HG03095 (cell line): ENCODE measurements around the gene CSTF3.
A peak's percentile ranks its signal among the peaks of the same experiment; 100 is the strongest.
"Not testable (repeated sequence)": the region's sequence is repeated elsewhere in the genome, so short reads cannot be mapped to it uniquely, and the experiment has no call there.

ENCODE experiments used
- ATAC-seq: cut with Tn5 transposase; IDR thresholded peaks from one replicate; pipeline ENCODE4 v1.9.1; 2021; ENCODE audit warnings: moderate library complexity; ENCODE audit not compliant: unreplicated experiment

CSTF3 gene

DNA sequence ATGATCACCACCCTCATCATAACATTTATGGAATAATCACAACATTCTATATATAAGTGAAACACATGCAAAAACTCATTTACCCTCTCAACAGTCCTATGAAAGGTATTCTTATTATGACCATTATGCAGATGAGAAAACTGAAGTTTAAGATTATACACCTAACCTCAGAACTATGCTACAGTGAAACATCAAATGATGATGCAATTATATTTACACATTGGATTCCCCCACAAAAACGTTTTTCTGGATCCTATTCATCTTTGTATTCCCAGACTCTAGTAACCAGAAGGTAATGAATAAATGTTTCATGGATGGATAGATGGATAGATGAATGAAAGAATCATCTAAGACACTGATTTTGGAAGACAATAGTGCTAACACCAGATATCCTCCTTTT is 67.1 kb downstream of the CSTF3 start:
- no peak for ATAC-seq

DNA sequence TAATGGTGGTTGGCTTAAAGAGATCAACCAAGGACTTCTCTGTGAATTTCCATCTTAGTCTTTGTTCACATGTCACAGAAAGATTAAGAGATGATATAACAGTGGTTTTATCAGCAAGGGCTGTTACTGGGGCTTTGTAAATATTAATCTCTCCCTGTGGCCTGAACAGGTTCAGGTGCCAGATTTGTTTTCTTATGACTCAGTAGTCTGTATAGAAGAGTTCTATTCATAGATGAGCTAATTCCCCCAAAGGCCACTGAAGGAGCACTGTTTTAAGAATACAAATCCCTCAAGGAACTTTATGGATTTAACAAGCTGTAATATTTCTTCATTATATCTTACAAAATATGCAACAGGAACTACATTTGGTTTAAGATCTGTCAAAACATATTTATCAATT is 71.5 kb downstream of the CSTF3 start:
- no peak for ATAC-seq

DNA sequence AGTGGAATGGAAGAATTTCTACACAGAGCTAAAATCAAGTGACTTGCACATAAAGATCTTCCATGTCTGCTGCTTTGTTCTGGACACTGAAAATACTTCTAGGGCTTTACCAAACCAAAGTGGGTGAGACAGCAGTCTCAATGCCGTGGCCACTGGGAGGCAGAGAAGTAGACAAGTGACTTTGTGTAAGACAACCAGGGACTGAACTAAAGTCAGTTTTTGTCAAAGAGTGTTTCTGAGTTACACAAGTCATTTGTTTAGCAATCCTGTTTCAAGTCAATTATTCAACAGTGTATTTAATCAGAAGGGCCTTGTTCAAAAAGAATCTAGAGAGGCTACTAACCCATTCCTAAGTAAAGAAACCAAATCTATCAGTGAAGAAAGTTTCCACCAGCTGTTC is 75.3 kb downstream of the CSTF3 start:
- ATAC-seq, result no peak

DNA sequence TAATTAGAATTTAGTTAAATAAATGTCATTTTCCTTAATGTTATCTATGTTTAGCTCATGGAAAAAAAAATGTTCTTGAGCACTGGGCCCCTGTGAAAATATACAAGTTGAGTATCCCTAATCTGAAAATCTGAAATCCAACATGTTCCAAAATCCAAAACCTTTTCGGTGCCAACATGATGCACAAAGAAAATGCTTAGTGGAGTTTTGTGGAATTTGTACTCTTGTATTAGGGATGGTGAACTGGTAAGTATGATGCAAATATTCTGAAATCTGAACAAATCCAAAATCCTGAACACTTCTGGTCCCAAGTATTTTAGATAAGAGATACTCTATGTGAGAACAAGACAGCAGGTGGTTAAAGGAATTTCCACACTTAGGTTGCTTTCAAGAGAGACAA is 77.4 kb downstream of the CSTF3 start:
- no peak for ATAC-seq

DNA sequence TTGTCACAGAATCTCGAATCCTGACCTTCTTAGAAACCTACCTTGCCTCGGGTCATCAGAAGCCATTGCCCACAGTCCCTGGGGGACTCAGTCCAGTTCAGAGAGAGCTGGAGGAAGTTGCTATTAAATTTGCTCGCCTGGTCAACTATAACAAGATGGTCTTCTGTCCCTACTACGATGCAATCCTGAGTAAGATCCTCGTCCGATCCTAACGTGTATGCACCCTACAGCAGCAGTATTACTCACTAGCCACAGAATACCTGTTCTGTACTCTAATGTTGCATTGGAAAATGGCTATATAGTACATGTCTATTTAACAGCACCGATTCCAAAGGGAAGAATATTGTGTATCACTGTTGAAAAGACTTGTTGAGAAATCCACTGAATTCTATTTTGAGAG is 88.8 kb downstream of the CSTF3 start:
- no peak for ATAC-seq

- no peak for ATAC-seq
Observed at GRCh38 chr11:33068611-33069340, 92.5 kb downstream of the CSTF3 start.

GRCh38 chr11:33067294-33067693 is 94.0 kb downstream of the CSTF3 start:
- no peak for ATAC-seq

- peak; percentile 50 for ATAC-seq
Observed at GRCh38 chr11:33065445-33066178, 95.7 kb downstream of the CSTF3 start.

DNA sequence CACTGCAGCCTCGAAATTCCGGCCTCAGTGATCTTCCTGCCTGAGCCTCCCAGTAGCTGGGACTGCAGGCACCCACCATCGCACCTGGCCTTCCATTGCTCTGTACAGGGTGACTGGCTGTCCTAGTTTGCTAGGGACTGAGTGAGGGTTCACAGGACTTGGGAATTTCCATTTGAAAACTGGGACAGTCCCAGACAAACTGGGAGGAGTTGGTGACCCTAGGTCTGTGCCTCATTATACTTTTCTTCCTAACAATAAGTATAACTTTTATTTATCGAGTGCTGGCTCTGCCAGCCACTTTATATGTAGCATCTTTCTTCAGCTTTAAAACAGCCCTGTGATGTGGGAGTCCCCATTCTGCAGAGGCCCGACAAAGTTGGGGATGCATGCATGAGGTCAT is 96.4 kb downstream of the CSTF3 start:
- no peak for ATAC-seq

DNA sequence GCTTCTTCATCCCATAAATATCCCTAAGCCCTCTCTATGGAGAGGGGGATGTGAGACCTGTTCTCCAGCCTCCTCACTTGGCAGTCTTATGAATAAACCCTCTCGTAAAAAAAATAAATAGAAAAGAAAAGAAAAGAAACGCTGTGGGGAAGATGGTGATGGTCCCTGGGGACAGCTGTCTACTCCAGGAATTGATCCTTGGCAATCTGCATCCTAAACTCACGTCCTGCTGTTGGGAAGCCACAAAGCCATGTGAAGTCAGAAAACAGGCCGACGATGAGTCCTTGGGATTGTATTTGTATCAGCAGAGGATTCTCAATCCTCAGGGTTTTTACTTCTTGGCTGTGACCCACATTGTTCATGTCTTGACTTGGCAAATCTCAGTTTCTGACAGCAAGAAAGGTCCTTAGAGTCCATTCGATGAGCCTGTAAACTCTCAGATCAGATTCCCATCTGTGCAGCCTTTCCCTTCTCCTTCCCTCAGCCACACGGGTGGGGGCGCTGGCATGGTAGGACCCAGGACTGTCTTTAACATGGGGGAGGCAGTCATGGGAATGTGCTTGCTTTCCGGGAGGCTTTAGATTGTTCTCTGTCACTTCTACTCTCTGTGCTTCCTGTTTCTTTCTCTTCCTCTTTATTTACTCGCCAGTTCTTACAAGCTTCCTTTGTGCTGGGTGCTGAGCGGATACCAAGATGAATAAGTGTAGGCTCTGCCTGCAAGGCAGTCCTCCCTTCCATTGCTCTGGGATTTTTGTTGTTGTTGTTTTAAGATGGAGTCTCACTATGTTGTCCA is 97.1 kb downstream of the CSTF3 start:
- ATAC-seq, result no peak

DNA sequence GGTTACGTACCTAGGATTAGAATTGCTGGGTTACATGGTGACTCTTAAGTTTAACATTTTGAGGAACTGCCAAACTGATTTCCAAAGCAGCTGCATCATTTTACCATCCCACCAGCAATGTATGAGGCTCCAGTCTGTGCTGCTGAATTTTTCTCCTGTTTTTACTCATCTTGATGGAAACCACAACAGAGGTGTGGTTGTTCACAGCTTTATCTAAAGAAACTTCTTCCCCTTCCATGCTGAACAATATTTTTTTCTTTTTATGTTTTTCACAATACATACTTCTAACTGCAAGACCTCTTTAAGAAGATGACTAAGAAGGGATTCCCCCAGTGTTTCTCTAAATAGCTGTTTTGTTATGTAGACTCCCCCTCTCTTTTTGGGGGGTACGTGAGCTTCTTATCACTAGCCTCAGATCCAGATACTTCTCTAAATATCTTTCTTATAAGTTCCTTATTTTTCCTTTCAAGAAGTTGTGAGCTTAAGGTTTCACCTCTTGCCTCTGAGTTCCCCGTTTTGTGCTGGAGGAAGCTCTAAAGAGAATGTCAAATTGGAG is 97.9 kb downstream of the CSTF3 start:
- ATAC-seq, result peak; percentile 39

DNA sequence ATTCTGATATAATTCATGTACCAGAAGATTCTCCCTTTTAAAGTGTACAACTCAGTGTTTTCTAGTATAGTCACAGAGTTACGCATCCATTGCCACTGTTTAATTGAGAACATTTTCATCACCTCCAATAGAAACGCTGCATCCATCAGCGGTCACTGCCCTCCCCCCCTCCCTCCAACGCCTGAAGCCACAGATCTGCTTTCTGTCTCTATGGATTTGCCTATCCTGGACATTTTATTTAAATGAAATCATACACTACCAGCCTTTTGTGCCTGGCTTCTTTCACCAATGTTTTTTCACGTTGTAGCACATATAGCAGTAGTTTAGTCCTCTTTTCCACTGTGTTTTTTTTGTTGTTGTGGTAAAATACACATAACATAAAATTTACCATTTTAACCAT is 99.1 kb downstream of the CSTF3 start:
- no peak for ATAC-seq

DNA sequence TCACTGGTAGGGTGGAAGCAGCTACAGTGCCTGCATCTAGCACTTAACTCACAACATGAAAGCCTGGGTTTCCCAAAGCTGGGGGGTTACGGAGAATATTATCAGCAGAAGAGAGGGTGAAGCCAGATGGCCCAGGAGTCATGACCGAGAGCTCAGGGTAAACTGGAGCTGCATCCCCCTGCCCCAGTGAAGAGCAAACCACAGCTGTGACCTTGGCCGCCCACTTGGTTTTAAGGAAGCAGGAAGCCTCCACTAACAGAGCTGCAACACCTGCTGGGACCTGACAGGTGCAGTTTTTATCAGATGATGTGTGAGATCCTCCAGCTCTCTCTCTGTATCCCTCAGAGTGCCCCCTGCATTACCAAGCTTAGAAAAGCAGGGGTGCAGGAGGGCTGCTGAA is 101.0 kb downstream of the CSTF3 start:
- ATAC-seq, result no peak

- no peak for ATAC-seq
Observed at GRCh38 chr11:33059331-33060007, 101.8 kb downstream of the CSTF3 start.

- ATAC-seq, result no peak
Observed at GRCh38 chr11:33057284-33057683, 104.0 kb downstream of the CSTF3 start.

DNA sequence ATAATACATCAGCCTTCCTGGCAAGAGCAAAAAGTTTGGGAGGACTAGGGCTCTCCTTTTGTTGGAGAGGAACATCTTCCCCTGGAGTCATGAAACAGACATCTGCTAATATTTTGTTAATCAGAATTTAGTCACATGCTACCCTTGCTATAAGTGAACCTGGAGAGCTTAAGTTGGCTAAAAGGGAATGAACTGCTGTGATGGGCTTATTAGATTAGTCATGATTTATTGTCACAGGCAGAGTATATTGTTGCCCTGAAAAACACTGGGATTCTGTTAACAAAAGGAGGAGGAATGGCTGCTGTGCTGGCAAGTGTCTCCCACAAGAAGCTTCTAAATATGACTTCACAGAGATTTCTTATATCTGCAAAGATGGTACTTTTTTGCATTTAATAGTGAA is 105.9 kb downstream of the CSTF3 start:
- no peak for ATAC-seq

DNA sequence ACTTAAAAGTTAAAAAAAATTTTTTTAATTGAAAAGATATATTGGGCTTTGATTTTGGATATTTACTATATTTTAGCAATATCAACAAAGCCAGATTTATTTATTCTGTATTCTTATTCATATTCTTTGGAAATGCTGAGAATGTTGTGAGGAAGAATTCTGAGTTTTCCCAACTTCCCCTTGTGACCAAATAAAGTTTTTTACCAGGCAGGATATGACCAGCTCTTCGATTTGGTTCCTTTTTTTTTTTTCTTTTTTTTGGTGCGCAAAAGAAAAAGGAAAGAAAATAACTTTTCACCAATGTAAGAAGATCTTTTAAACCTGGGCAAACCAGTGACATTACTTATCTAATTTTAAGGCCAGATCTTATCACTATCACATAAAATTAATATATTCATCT is 109.0 kb downstream of the CSTF3 start:
- ATAC-seq, result no peak

DNA sequence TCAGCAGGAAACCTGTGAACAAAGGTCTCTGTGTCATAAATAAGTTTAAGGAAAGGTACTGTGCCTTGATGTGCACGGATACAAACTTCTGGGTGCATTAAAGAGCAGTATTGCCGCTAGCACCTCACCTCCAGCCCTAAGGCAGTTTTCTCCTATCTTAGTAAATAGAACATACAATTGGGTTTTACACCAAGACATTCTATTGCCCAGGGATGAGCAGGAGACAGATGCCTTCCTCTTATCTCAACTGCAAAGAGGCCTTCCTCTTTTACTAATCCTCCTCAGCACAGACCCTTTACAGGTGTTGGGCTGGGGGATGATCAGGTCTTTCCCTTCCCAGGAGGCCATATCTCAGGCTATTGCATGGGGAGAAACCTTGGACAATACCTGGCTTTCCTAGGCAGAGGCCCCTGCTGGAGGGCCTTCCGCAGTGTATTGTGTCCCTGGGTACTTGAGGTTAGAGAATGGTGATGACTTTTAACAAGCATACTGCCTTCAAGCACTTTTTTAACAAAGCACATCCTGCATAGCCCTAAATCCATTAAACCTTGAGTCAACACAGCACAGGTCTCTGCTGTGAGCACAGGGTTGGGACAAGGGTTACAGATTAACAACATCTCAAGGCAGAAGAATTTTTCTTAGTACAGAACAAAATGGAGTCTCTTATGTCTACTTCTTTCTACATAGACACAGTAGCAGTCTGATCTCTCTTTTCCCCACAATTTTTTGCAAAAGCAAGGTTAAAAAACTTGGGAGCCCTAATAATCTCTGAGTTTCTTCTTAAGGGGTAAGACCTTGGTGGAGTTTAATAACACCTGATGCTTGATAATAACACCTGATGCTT is 111.5 kb downstream of the CSTF3 start:
- ATAC-seq, result not testable (repeated sequence)

DNA sequence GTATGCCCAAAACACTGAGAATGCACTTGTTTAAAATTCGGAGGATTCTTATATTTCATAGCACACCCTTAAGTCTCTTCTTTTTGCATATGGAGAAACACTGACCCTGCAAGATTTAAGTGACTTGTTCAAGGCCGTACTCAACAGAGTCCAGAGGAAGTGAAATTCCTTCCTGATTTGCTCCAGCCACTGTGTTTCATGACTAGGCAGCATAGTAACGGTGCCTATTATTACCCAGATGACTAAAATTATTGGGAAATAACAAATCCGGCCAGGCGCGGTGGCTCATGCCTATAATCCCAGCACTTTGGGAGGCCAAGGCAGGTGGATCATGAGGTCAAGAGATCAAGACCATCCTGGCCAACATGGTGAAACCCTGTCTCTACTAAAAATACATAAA is 112.6 kb downstream of the CSTF3 start:
- ATAC-seq, result not testable (repeated sequence)
